ENCODE results near the gene LILRB3. TPM values are rescaled to one million over a fixed set of nuclear protein-coding genes. Genes with fewer than 3 reads are reported as not detected.

Gene LILRB3
- total RNA-seq, 1 donor from 2014 or later: 0.61 TPM

DNA sequence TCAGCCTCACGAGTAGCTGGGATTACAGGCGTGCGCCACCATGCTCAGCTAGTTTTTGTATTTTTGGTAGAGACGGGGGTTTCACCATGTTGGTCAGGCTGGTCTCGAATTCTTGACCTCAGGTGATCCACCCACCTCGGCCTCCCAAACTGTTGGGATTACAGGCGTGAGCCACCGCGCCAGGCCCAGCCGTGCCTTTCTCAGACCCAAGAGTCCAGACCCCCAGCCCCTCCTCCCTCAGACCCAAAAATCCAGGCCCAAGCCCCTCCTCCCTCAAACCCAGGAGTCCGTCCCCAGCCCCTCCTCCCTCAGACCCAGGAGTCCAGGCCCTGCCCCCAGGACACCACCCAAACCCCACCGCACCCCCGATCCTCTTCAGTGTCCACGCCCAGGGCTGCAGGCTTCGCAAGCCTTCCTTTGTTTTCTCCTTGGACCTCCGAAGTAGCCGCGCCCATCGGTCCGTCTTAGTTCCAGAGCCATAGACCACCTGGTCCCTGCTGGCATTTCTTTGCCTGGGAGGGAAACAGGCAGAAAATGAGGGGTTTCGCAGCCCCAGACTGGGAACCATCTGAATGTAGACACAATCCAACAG, 53.6 kb downstream of the LILRB3 start:
- intact Hi-C loops (cut with micrococcal nuclease): no loop called here

DNA sequence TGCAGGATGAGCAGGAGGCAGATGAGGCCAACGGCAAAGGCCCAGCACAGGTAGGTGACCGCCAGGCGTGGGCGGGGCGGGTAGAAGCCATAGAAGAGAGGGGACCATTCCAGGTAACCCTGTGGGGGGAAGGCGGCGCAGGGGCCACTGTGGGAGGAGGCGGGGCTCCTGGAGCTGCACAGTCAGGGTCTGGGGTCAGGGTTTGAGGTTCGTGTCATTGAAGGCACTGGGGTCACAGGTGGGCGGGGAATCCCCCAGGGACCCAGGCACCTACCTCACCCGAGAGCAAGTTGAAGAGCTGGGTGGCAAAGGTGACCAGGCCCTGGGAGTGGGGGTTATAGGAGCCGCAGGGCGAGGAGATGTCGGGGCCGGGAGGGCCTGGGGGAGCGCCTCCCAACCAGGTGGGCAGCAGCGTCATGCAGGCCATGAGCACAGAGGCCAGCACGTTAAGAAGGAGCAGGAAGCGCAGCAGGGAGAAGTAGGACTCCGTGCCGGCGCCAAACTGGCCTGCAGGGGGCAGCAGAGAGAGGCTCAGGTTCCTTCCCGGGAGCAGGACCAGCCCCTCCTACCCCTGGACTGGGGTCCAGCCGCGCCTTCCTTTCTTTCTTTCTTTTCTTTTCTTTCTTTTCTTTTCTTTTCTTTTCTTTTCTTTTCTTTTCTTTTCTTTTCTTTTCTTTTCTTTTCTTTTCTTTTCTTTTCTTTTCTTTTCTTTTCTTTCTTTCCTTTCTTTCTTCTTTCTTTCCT, 54.5 kb downstream of the LILRB3 start:
- intact Hi-C loops (cut with micrococcal nuclease): loop anchor here (1.0 kb wide), 1 partner anchor 63 kb away; no protein-coding TSS in a partner anchor

Other genes with a start within 250 kb of the LILRB3 start
- not detected in 2 replicates for gene CACNG6, start 231.4 kb downstream of the LILRB3 start, total RNA-seq
- gene VSTM1, start 159.1 kb downstream of the LILRB3 start, total RNA-seq: not detected in 2 replicates
- gene TARM1, start 141.6 kb downstream of the LILRB3 start, total RNA-seq: not detected in 2 replicates
- 0.14 TPM in 1 of 2 replicates, not detected in the other for gene OSCAR, start 122.2 kb downstream of the LILRB3 start, total RNA-seq
- 109 and 114 TPM in 2 replicates for gene NDUFA3, start 120.2 kb downstream of the LILRB3 start, total RNA-seq
- gene TFPT, start 107.3 kb downstream of the LILRB3 start, total RNA-seq: 32.0 and 38.2 TPM in 2 replicates
- gene PRPF31, start 107.3 kb downstream of the LILRB3 start, total RNA-seq: 71.3 and 75.9 TPM in 2 replicates
- gene CNOT3, start 85.2 kb downstream of the LILRB3 start, total RNA-seq: 61.0 and 61.1 TPM in 2 replicates
- 6.4 and 7.0 TPM in 2 replicates for gene LENG1, start 63.3 kb downstream of the LILRB3 start, total RNA-seq
- 3.5 and 3.9 TPM in 2 replicates for gene TMC4, start 49.8 kb downstream of the LILRB3 start, total RNA-seq
- gene MBOAT7, start 33.4 kb downstream of the LILRB3 start, total RNA-seq: 107 and 115 TPM in 2 replicates
- gene TSEN34, start 31.7 kb downstream of the LILRB3 start, total RNA-seq: 7.3 and 8.9 TPM in 2 replicates
- gene RPS9, start 22.1 kb downstream of the LILRB3 start, total RNA-seq: 1,209 and 1,241 TPM in 2 replicates
- gene LILRA6, start 19.8 kb upstream of the LILRB3 start, total RNA-seq: 0.20 TPM in 1 of 2 replicates, not detected in the other
- not detected in 2 replicates for gene LILRB5, start 34.3 kb upstream of the LILRB3 start, total RNA-seq
- gene LILRB2, start 58.1 kb upstream of the LILRB3 start, total RNA-seq: not detected in 2 replicates
- gene LILRA5, start 90.2 kb upstream of the LILRB3 start, total RNA-seq: not detected in 2 replicates
- gene LILRA4, start 116.2 kb upstream of the LILRB3 start, total RNA-seq: not detected in 2 replicates
- 81.2 and 82.9 TPM in 2 replicates for gene LAIR1, start 141.9 kb upstream of the LILRB3 start, total RNA-seq
- 0.80 and 1.1 TPM in 2 replicates for gene TTYH1, start 192.5 kb upstream of the LILRB3 start, total RNA-seq
- gene LENG8, start 226.2 kb upstream of the LILRB3 start, total RNA-seq: 201 and 215 TPM in 2 replicates
- gene LENG9, start 240.8 kb upstream of the LILRB3 start, total RNA-seq: 4.9 and 5.0 TPM in 2 replicates